ENCODE measurements around the gene TCP11L2. TPM values are rescaled to one million over a fixed set of nuclear protein-coding genes. Genes with fewer than 3 reads are reported as not detected.

The TCP11L2 gene
- polyA plus RNA-seq, 1 donor from 2014 or later, result 16.6 TPM

DNA sequence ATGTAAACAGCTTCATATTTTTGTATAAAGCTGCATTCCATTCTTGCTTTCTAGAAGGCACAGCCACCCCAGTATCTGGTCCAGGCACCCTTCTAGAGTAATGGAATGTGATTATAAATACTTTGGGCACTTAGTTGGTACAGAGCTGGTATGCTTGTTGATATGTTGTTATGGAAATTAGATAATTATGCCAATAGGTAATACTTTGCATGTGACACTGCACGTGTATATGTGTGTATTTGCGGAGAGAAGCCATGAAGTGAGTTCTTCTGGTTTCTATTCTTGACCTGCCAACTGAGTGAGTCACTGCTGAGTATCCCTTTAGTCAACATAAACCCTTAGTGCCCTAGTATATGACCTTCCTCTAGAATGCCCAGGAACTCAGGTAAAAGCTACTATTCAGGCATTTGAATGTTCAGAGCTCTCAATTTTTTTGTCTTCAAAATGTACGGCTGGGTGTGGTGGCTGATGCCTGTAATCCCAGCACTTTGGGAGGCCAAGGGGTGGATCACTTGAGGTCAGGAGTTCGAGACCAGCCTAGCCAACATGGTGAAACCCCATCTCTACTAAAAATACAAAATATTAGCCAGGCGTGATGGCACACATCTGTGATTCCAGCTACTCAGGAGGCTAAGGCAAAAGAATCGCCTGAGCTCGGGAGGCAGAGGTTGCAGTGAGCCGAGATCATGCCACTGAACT lies 6.2 kb upstream of the TCP11L2 start:
- Histone ChIP-seq H3K9me2 (ENCODE audit: insufficient read depth, low read length) (no peaks in the 10 kb centered on the region), H3K36me3 (ENCODE audit: insufficient read depth, low read length) (no peaks in the 10 kb centered on the region), H3F3A (ENCODE audit: insufficient read depth, low read length, poor library complexity, severe bottlenecking) (no peaks in the 10 kb centered on the region), H2AFZ (ENCODE audit: low read depth, low read length) (no peak overlapping the region), H3K79me2 (replicated peaks; ENCODE audit: insufficient read depth, low read length) (no peaks in the 10 kb centered on the region), H3K9me3 (ENCODE audit: low read length) (no peaks in the 10 kb centered on the region), H3K4me2 (ENCODE audit: low read length) (no peak overlapping the region), H4K20me1 (ENCODE audit: insufficient read depth) (no peaks in the 10 kb centered on the region), H3K27ac (ENCODE audit: low read length) (no peak overlapping the region), H3K27me3 (ENCODE audit: insufficient read depth, low read depth, low read length) (no peaks in the 10 kb centered on the region), H3K9ac (ENCODE audit: low read length) (no peak overlapping the region), H3K4me3 (ENCODE audit: low read length) (no peak overlapping the region)
- no peak for TF ChIP-seq CTCF (IDR thresholded peaks at IDR 0.05; ENCODE audit: poor library complexity, severe bottlenecking)
- no peak for TF ChIP-seq SMC3 (conservative IDR thresholded peaks at IDR 0.05; ENCODE audit: poor library complexity)
- no peak for TF ChIP-seq TAF1 (IDR thresholded peaks at IDR 0.05; ENCODE audit: low read depth)
- no peak for TF ChIP-seq EP300 (conservative IDR thresholded peaks at IDR 0.05; ENCODE audit: poor library complexity, severe bottlenecking)
- TF ChIP-seq POLR2AphosphoS5 (IDR thresholded peaks at IDR 0.05), result no peak
- TF ChIP-seq MXI1 (conservative IDR thresholded peaks at IDR 0.05; ENCODE audit: poor library complexity, severe bottlenecking), result no peak
- TF ChIP-seq EZH2 (IDR thresholded peaks at IDR 0.05; ENCODE audit: borderline replicate concordance, insufficient read depth, low read length, poor library complexity, severe bottlenecking), result no peak
- TF ChIP-seq REST (IDR thresholded peaks at IDR 0.05; ENCODE audit: borderline replicate concordance), result no peak

GRCh38 chr12:106297075-106297474 lies 5.5 kb upstream of the TCP11L2 start:
- Histone ChIP-seq H4K20me1 (ENCODE audit: insufficient read depth) (no peaks in the 10 kb centered on the region), H3K9ac (ENCODE audit: low read length) (no peak overlapping the region), H3K27me3 (ENCODE audit: insufficient read depth, low read depth, low read length) (no peaks in the 10 kb centered on the region), H3K9me3 (ENCODE audit: low read length) (no peaks in the 10 kb centered on the region), H3K27ac (ENCODE audit: low read length) (no peak overlapping the region), H3K9me2 (ENCODE audit: insufficient read depth, low read length) (no peaks in the 10 kb centered on the region), H3K36me3 (ENCODE audit: insufficient read depth, low read length) (no peaks in the 10 kb centered on the region), H2AFZ (ENCODE audit: low read depth, low read length) (no peak overlapping the region), H3K4me3 (ENCODE audit: low read length) (no peak overlapping the region), H3K4me2 (ENCODE audit: low read length) (no peak overlapping the region), H3K79me2 (replicated peaks; ENCODE audit: insufficient read depth, low read length) (no peaks in the 10 kb centered on the region), H3F3A (ENCODE audit: insufficient read depth, low read length, poor library complexity, severe bottlenecking) (no peaks in the 10 kb centered on the region)
- no peak for TF ChIP-seq POLR2AphosphoS5 (IDR thresholded peaks at IDR 0.05)
- TF ChIP-seq MXI1 (conservative IDR thresholded peaks at IDR 0.05; ENCODE audit: poor library complexity, severe bottlenecking), result no peak
- TF ChIP-seq EZH2 (IDR thresholded peaks at IDR 0.05; ENCODE audit: borderline replicate concordance, insufficient read depth, low read length, poor library complexity, severe bottlenecking), result no peak
- TF ChIP-seq TAF1 (IDR thresholded peaks at IDR 0.05; ENCODE audit: low read depth), result no peak

Measured in neural cell (in vitro differentiated cells).